Vagina (tissue), 2 donors: ENCODE measurements around the gene OR5T3. TPM values are rescaled to one million over a fixed set of nuclear protein-coding genes. Genes with fewer than 3 reads are reported as not detected.
"Not testable (repeated sequence)": the region's sequence is repeated elsewhere in the genome, so short reads cannot be mapped to it uniquely, and the experiment has no call there.

ENCODE experiments used
- DNase-seq, 2 donors: peaks; one replicate each; pipeline ENCODE4 v3.0.0-alpha.2; 2017; ENCODE audit errors: extremely low spot score in 2 of 2
- H3K27ac ChIP-seq: fragments of 200-600 bp; sonication (generic); one replicate; pipeline ENCODE4 v1.5.1; 2019
- H3K27me3 ChIP-seq: fragments of 200-600 bp; sonication (generic); one replicate; pipeline ENCODE4 v1.5.1; 2019
- H3K36me3 ChIP-seq, 2 donors: fragments of 200-600 bp; sonication (generic); one replicate each; pipeline ENCODE4 v1.5.1; 2017 to 2019
- H3K4me1 ChIP-seq: fragments of 200-600 bp; sonication (generic); one replicate; pipeline ENCODE4 v1.5.1; 2019
- H3K4me3 ChIP-seq, 2 donors: fragments of 200-600 bp; sonication (generic); 1 replicate in 1 of 2; 2 replicates in 1 of 2; pipeline ENCODE4 v1.5.1; 2016 to 2019
- H3K9me3 ChIP-seq: fragments of 200-600 bp; sonication (generic); one replicate; pipeline ENCODE4 v1.5.1; 2019
- CTCF ChIP-seq, 3 experiments: fragments of 450-650 bp in 2 of 3; fragments of 200-600 bp in 1 of 3; sonication (generic) in 1 of 3; IDR thresholded peaks; one replicate each; pipeline ENCODE4 v1.5.1; 2017 to 2019; ENCODE audit warnings: antibody characterized with exemption in 3 of 3, mild to moderate bottlenecking in 2 of 3, moderate library complexity in 2 of 3
- POLR2A ChIP-seq, 2 donors: fragments of 450-650 bp; IDR thresholded peaks; one replicate each; pipeline ENCODE4 v1.6.1; 2017; ENCODE audit warnings: antibody characterized with exemption in 2 of 2, mild to moderate bottlenecking in 2 of 2, moderate library complexity in 2 of 2
- POLR2AphosphoS5 ChIP-seq, 2 donors: sonication (generic); formaldehyde crosslinking; IDR thresholded peaks; one replicate each; pipeline ENCODE4 v1.9.0; 2017; ENCODE audit warnings: antibody characterized with exemption in 2 of 2, mild to moderate bottlenecking in 2 of 2, low read depth in 1 of 2; ENCODE audit not compliant: insufficient read depth in 1 of 2
- intact Hi-C: fragments of 100-400 bp; cut with DNase I; formaldehyde crosslinking; loops from one replicate; pipeline ENCODE4 v1.15.1; 2023
- total RNA-seq: library from RNA; depleted of rRNA; stranded (reverse); fragments of >200 nt; gene quantifications from one replicate; pipeline ENCODE4 v1.2.3, GENCODE V29; 2016

The OR5T3 gene
- total RNA-seq: not detected

- no peaks in the 10 kb centered on the region for H3K9me3 ChIP-seq
- no peaks in the 10 kb centered on the region for H3K27me3 ChIP-seq
- no peak within 1 kb of the TSS for H3K27ac ChIP-seq
- H3K4me3 ChIP-seq: no peak within 1 kb of the TSS
- no peaks in the 10 kb centered on the region for H3K36me3 ChIP-seq
- intact Hi-C loops: no loop called here
- TF ChIP-seq CTCF (IDR thresholded peaks at IDR 0.05) (no peak), POLR2A (IDR thresholded peaks at IDR 0.05) (no peak), POLR2AphosphoS5 (IDR thresholded peaks at IDR 0.05; ENCODE audit: insufficient read depth in 1 of 2, low read depth in 1 of 2) (no peak)
- H3K4me1 ChIP-seq: no peaks in the 10 kb centered on the region
- DNase-seq: no peak
Observed at GRCh38 chr11:56251954-56252353, at the start of gene OR5T3. OR5T3 (plus strand) TSS chr11:56252254; CDS start chr11:56252254, 0 bp downstream.

GRCh38 chr11:56207790-56208189, 44.3 kb upstream of the OR5T3 start:
- Histone ChIP-seq H3K36me3 (peaks cover 0 to 3% of the 10 kb centered on the region in 2 donors), H3K9me3 (no peaks in the 10 kb centered on the region), H3K4me1 (no peaks in the 10 kb centered on the region), H3K27ac (no peak overlapping the region), H3K4me3 (no peak overlapping the region), H3K27me3 (no peaks in the 10 kb centered on the region)
- DNase-seq: no peak
- TF ChIP-seq CTCF (IDR thresholded peaks at IDR 0.05) (no peak), POLR2AphosphoS5 (IDR thresholded peaks at IDR 0.05; ENCODE audit: insufficient read depth in 1 of 2, low read depth in 1 of 2) (no peak), POLR2A (IDR thresholded peaks at IDR 0.05) (no peak)
- intact Hi-C loops: no loop called here

DNA sequence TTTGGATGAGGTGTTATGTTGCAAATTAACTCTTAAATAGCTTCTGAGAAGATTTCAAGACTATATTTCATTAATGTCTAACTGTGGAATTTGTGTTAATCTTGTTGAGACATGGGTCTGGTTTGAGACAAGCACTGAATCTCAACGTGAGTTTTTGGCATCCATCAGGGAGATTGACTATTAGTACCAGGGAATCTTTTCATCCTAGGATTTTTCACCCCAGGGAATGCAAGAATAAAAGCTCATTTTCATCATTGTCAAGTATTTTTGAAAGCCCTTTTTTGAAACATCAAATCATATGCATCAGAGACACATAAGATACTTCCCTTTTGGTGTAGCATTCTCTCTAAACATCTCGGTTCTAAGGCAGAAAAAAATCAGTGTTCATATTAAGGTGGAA, 37.5 kb upstream of the OR5T3 start:
- intact Hi-C loops: no loop called here

DNA sequence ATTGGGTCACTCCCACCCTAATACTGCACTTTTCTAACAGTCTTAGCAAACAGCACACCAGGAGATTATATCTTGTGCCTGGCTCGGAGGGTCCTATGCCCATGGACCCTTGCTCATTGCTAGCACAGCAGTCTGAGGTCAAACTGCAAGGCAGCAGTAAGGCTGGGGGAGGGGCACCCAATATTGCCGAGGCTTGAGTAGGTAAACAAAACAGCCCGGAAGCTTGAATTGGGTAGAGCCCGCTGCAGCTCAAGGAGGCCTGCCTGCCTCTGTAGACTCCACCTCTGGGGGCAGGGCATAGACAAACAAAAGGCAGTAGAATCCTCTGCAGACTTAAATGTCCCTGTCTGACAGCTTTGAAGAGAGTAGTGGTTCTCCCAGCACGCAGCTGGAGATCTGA, 32.3 kb upstream of the OR5T3 start:
- H3K27me3 ChIP-seq, H3K36me3 ChIP-seq, H3K27ac ChIP-seq, H3K9me3 ChIP-seq, H3K4me1 ChIP-seq, H3K4me3 ChIP-seq, DNase-seq, intact Hi-C loops: not testable (repeated sequence)

More for the DNA sequence above, 37.5 kb upstream of the OR5T3 start:
- DNase-seq: no peak
- TF ChIP-seq POLR2A (IDR thresholded peaks at IDR 0.05) (no peak), CTCF (IDR thresholded peaks at IDR 0.05) (no peak), POLR2AphosphoS5 (IDR thresholded peaks at IDR 0.05; ENCODE audit: insufficient read depth in 1 of 2, low read depth in 1 of 2) (no peak)
- H3K27ac ChIP-seq: no peak overlapping the region
- H3K9me3 ChIP-seq: no peaks in the 10 kb centered on the region
- no peaks in the 10 kb centered on the region for H3K4me1 ChIP-seq
- no peaks in the 10 kb centered on the region for H3K27me3 ChIP-seq
- no peak overlapping the region for H3K4me3 ChIP-seq
- no peaks in the 10 kb centered on the region for H3K36me3 ChIP-seq

DNA sequence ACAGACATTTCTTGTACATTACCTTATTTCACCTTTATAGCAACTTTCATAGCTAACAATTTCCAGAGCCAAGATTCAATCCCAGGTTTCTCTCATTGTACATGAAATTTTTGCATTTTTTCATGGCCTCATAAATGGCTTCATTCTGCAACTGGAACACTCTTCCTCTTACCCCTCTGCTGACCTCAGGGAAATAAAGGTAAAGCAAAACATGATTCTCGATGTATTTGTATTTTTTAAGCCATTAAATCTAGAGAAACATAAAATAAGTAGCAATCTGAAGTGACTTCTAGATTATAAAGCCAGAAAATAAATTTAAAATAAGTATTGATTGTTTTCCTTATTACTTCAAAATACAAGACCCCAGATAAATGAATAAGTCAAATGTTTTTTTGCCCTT, 17.9 kb upstream of the OR5T3 start, which contains the start of gene OR5T2:
TSS of gene OR5T2 (minus strand) at position 101 of the 400 bp plus-strand sequence. CDS start 1,193 bp downstream, outside the sequence.
- no peak within 1 kb of the TSS for H3K27ac ChIP-seq
- TF ChIP-seq POLR2A (IDR thresholded peaks at IDR 0.05) (no peak), POLR2AphosphoS5 (IDR thresholded peaks at IDR 0.05; ENCODE audit: insufficient read depth in 1 of 2, low read depth in 1 of 2) (no peak), CTCF (IDR thresholded peaks at IDR 0.05) (no peak)

More for the DNA sequence above, 17.9 kb upstream of the OR5T3 start, which contains the start of gene OR5T2:
- no peaks in the 10 kb centered on the region for H3K36me3 ChIP-seq
- H3K4me3 ChIP-seq: no peak within 1 kb of the TSS
- intact Hi-C loops: no loop called here
- no peaks in the 10 kb centered on the region for H3K9me3 ChIP-seq
- H3K27me3 ChIP-seq: no peaks in the 10 kb centered on the region
- no peaks in the 10 kb centered on the region for H3K4me1 ChIP-seq
- DNase-seq: no peak
